Measurements from ENCODE around the gene FILIP1L. TPM values are rescaled to one million over a fixed set of nuclear protein-coding genes. Genes with fewer than 3 reads are reported as not detected.
A peak's percentile ranks its signal among the peaks of the same experiment; 100 is the strongest.

Gene FILIP1L
- total and polyA plus RNA-seq, 2 of the 13 experiments (the other 11 are each of a cell fraction or from before 2014, with no cell fraction given), result 8.1 to 187 TPM

DNA sequence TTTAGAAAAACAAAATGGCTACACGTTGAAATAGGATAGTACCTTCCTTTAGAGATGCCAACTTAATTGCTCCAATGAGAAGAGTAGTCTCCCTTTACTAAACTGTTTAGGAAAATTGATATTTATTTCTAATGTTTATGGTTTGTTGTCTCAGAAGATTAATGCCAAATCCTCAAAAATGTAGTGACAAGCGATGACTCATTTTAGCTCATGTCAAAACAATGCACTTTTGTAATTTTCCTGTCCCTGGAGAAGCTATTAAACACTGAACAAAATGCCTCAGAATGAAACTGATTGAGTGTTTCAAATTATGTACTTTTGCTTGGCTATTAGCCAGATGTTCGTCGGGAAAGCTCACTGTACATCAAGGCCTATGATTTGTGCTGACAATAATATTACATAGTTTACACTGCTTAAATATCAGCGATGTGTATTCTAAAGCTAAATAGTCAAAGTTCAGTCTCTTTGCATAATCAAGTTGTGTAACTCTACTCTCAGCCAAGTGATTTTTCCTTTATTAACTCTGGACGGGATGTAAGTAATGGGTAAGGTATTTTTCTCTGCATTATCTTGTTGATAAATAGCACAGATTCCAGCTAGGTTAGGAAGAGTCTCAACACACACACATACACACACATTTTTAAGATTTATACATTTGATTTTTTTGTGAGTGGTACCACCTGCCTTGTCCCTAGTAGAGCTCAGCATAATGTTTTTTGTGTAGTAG is 212.9 kb downstream of the FILIP1L start (continued):
- TF ChIP-seq ZBTB4 (CRISPR knock-in tag; IDR thresholded peaks at IDR 0.05; ENCODE audit: borderline replicate concordance), result no peak
- no peak for TF ChIP-seq GABPA (IDR thresholded peaks at IDR 0.05; ENCODE audit: low read depth, low read length)
- no peak for TF ChIP-seq GABPA (CRISPR knock-in tag; IDR thresholded peaks at IDR 0.05; ENCODE audit: low read depth)
- no peak for TF ChIP-seq RXRA (CRISPR knock-in tag; IDR thresholded peaks at IDR 0.05)
- TF ChIP-seq ZNF775 (CRISPR knock-in tag; IDR thresholded peaks at IDR 0.05; ENCODE audit: borderline replicate concordance), result no peak
- TF ChIP-seq PPARG (CRISPR knock-in tag; conservative IDR thresholded peaks at IDR 0.05), result peak; percentile 87
- TF ChIP-seq SRSF9 (IDR thresholded peaks at IDR 0.05; ENCODE audit: borderline replicate concordance, insufficient read depth, low read depth, low read length, poor library complexity, severe bottlenecking), result no peak
- no peak; the same call in 1 of the 2 replicates for TF ChIP-seq MIER3 (CRISPR knock-in tag; IDR thresholded peaks at IDR 0.05; ENCODE audit: borderline replicate concordance)
- TF ChIP-seq KDM6A (CRISPR knock-in tag; IDR thresholded peaks at IDR 0.05; ENCODE audit: low read depth), result peak; percentile 51; the same call in 1 of the 2 replicates
- TF ChIP-seq MEIS2 (CRISPR knock-in tag; IDR thresholded peaks at IDR 0.05), result 0 out of 2 replicates have a peak, but pooled peaks have one; percentile 40
- TF ChIP-seq, protein P1, sequence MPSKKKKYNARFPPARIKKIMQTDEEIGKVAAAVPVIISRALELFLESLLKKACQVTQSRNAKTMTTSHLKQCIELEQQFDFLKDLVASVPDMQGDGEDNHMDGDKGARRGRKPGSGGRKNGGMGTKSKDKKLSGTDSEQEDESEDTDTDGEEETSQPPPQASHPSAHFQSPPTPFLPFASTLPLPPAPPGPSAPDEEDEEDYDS (CRISPR knock-in tag; IDR thresholded peaks at IDR 0.05), result peak; percentile 70
- no peak for TF ChIP-seq ZNF678 (CRISPR knock-in tag; IDR thresholded peaks at IDR 0.05)
- 0 out of 2 replicates have a peak, but pooled peaks have one; percentile 30 for TF ChIP-seq TGIF2 (CRISPR knock-in tag; IDR thresholded peaks at IDR 0.05)
- peak; percentile 91 for TF ChIP-seq NCOR1 (IDR thresholded peaks at IDR 0.05; ENCODE audit: borderline replicate concordance, low read length)
- no peak for TF ChIP-seq ZSCAN12 (CRISPR knock-in tag; IDR thresholded peaks at IDR 0.05)
- 0 out of 2 replicates have a peak, but pooled peaks have one; percentile 37 for TF ChIP-seq MXD4 (CRISPR knock-in tag; IDR thresholded peaks at IDR 0.05)
- no peak; the same call in 1 of the 2 replicates for TF ChIP-seq THRA (CRISPR knock-in tag; IDR thresholded peaks at IDR 0.05; ENCODE audit: borderline replicate concordance)
- no peak for TF ChIP-seq E2F2 (CRISPR knock-in tag; IDR thresholded peaks at IDR 0.05; ENCODE audit: borderline replicate concordance)
- TF ChIP-seq ZNF749 (CRISPR knock-in tag; IDR thresholded peaks at IDR 0.05; ENCODE audit: borderline replicate concordance), result no peak
- TF ChIP-seq ZFP1 (CRISPR knock-in tag; IDR thresholded peaks at IDR 0.05), result 0 out of 2 replicates have a peak, but pooled peaks have one; percentile 50
- no peak for TF ChIP-seq SRY (CRISPR knock-in tag; IDR thresholded peaks at IDR 0.05)
- 0 out of 2 replicates have a peak, but pooled peaks have one; percentile 76 for TF ChIP-seq IRF2 (CRISPR knock-in tag; IDR thresholded peaks at IDR 0.05)
- no peak for TF ChIP-seq ATF7 (IDR thresholded peaks at IDR 0.05)
- no peak for TF ChIP-seq ATF7 (CRISPR knock-in tag; IDR thresholded peaks at IDR 0.05)
- no peak for TF ChIP-seq ZNF615 (CRISPR knock-in tag; IDR thresholded peaks at IDR 0.05; ENCODE audit: borderline replicate concordance)
- TF ChIP-seq ZNF230 (CRISPR knock-in tag; IDR thresholded peaks at IDR 0.05), result no peak

Measured in HepG2 (cell line).